Upper lobe of left lung (tissue), 6 donors: ENCODE data around the gene FANCG. TPM values are rescaled to one million over a fixed set of nuclear protein-coding genes. Genes with fewer than 3 reads are reported as not detected.

Experiments used
- ATAC-seq, 2 donors: fragments of 200-7000 bp; cut with Tn5 transposase; one replicate each; pipeline ENCODE4 v1.9.1; 2022; ENCODE audit warnings: mild to moderate bottlenecking in 2 of 2, moderate library complexity in 2 of 2; ENCODE audit not compliant: low FRiP score in 2 of 2
- DNase-seq, 2 donors: peaks; one replicate each; pipeline ENCODE4 v3.0.0-alpha.2; 2019 to 2020
- H3K27ac ChIP-seq, 4 donors: fragments of 200-600 bp; sonication (generic); one replicate each; pipeline ENCODE4 v1.5.1; 2016 to 2019
- H3K27me3 ChIP-seq, 4 donors: fragments of 200-600 bp; sonication (generic); one replicate each; pipeline ENCODE4 v1.5.1; 2017 to 2019
- H3K36me3 ChIP-seq, 4 donors: fragments of 200-600 bp; sonication (generic); one replicate each; pipeline ENCODE4 v1.5.1; 2016 to 2019
- H3K4me1 ChIP-seq, 4 donors: fragments of 200-600 bp; sonication (generic); one replicate each; pipeline ENCODE4 v1.5.1; 2018 to 2019
- H3K4me3 ChIP-seq, 4 donors: fragments of 200-600 bp; sonication (generic); one replicate each; pipeline ENCODE4 v1.5.1; 2017 to 2019; ENCODE audit warnings: mild to moderate bottlenecking in 2 of 4, moderate library complexity in 1 of 4
- H3K9me3 ChIP-seq, 4 donors: fragments of 200-600 bp; sonication (generic); one replicate each; pipeline ENCODE4 v1.5.1; 2018 to 2019
- EP300 ChIP-seq, 4 donors: sonication (generic); formaldehyde crosslinking; IDR thresholded peaks; one replicate each; pipeline ENCODE4 v1.5.1; 2017; ENCODE audit warnings: antibody characterized with exemption in 4 of 4, control low read depth in 2 of 4
- POLR2A ChIP-seq, 4 donors: fragments of 450-650 bp; IDR thresholded peaks; one replicate each; pipeline ENCODE4 v1.5.1; 2016 to 2017; ENCODE audit warnings: antibody characterized with exemption in 4 of 4, mild to moderate bottlenecking in 2 of 4
- POLR2AphosphoS5 ChIP-seq, 2 donors: sonication (generic); formaldehyde crosslinking; IDR thresholded peaks; one replicate each; pipeline ENCODE4 v1.5.1; 2017; ENCODE audit warnings: antibody characterized with exemption in 2 of 2
- WGBS, 2 donors: methylation state at CpG; one replicate each; pipeline ENCODE4 v1.1.5; 2017 to 2018; 5-methylcytosine and 5-hydroxymethylcytosine counted together
- total RNA-seq, 6 donors: library from RNA; depleted of rRNA in 4 of 6; stranded (reverse); fragments of >200 nt in 4 of 6; gene quantifications; one replicate each; pipeline versions ENCODE4 v1.1.0 to v1.2.1, GENCODE V29; 2016 to 2021
- TF ChIP-seq, protein P1 (sequence below), 6 experiments: fragments of 450-650 bp in 4 of 6; fragments of 200-600 bp in 2 of 6; sonication (generic) in 2 of 6; IDR thresholded peaks; one replicate each; pipeline ENCODE4 v1.5.1; 2016 to 2019; ENCODE audit warnings: antibody characterized with exemption in 6 of 6
- donor health status: DM: no; HTN: no; CAD: no; lungs with moderate emphysema.
- donor health status: DM: no; HTN: yes; CAD: no; lungs with severe emphysema.

The FANCG gene
- total RNA-seq, 6 donors from 2014 or later: 4.7 to 61.8 (median 9.1) TPM

- Histone ChIP-seq H3K36me3 (peaks cover 4 to 39% (median 34%) of the 10 kb centered on the region in 4 donors), H3K4me1 (peaks cover 47 to 61% (median 53%) of the 10 kb centered on the region in 4 donors), H3K27me3 (no peaks in the 10 kb centered on the region), H3K27ac (peak overlapping the region; percentile 86 to 94 (median 92)), H3K4me3 (peak overlapping the region in 2 of 4 donors; percentile 77 to 87), H3K9me3 (no peaks in the 10 kb centered on the region)
- 39 to 65% methylated on average over 2 to 3 of the region's 3 CpGs for WGBS, 2 donors
- TF ChIP-seq POLR2AphosphoS5 (IDR thresholded peaks at IDR 0.05) (no peak), EP300 (IDR thresholded peaks at IDR 0.05) (no peak), POLR2A (IDR thresholded peaks at IDR 0.05) (no peak)
- TF ChIP-seq, protein P1, sequence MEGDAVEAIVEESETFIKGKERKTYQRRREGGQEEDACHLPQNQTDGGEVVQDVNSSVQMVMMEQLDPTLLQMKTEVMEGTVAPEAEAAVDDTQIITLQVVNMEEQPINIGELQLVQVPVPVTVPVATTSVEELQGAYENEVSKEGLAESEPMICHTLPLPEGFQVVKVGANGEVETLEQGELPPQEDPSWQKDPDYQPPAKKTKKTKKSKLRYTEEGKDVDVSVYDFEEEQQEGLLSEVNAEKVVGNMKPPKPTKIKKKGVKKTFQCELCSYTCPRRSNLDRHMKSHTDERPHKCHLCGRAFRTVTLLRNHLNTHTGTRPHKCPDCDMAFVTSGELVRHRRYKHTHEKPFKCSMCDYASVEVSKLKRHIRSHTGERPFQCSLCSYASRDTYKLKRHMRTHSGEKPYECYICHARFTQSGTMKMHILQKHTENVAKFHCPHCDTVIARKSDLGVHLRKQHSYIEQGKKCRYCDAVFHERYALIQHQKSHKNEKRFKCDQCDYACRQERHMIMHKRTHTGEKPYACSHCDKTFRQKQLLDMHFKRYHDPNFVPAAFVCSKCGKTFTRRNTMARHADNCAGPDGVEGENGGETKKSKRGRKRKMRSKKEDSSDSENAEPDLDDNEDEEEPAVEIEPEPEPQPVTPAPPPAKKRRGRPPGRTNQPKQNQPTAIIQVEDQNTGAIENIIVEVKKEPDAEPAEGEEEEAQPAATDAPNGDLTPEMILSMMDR (IDR thresholded peaks at IDR 0.05): no peak
- no peak for DNase-seq
- no peak for ATAC-seq
These were observed 30.6 kb upstream of the FANCG start for GRCh38 chr9:35110327-35110761.

DNA sequence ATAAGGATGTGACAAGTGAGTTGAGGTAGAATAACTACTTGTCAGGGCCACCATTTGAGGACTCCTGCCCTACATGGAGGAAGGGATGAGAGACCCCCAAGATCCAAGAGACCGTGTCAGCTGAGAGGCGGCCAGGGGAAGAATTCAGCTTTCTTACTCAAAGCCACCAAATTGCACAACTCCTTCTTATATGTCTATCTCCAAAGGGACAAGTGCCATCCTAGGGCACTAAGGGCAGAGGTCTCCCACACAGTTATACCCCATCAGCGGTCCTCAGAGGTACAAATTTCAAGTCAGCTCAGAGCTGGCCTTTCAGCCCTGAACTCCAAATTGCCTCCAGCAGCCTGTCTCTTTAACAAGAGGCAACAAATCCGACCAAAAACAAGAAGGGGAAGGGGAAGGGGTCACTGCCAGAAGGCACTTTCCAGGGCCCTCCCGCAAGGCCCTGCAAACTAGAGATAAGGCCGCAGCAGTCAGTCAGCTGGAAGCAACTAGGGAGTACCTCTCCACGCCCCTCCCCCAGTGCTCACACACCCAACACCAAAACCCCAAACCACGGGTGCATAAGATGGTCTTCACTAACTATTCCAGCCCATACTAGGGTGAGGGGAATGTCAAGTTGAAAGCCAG is 29.3 kb upstream of the FANCG start:
- WGBS, 2 donors: 62 to 67% methylated on average over 6 to 7 of the region's 8 CpGs
- TF ChIP-seq, protein P1 (IDR thresholded peaks at IDR 0.05): no peak
- TF ChIP-seq POLR2AphosphoS5 (IDR thresholded peaks at IDR 0.05): no peak
- TF ChIP-seq EP300 (IDR thresholded peaks at IDR 0.05): no peak
- TF ChIP-seq POLR2A (IDR thresholded peaks at IDR 0.05): no peak

GRCh38 chr9:35108461-35108860 is 28.7 kb upstream of the FANCG start:
- peaks cover 4 to 52% (median 46%) of the 10 kb centered on the region in 4 donors for H3K36me3 ChIP-seq

More for the DNA sequence above, 29.3 kb upstream of the FANCG start:
- H3K4me1 ChIP-seq: peaks cover 39 to 49% (median 41%) of the 10 kb centered on the region in 4 donors
- no peaks in the 10 kb centered on the region for H3K27me3 ChIP-seq
- H3K4me3 ChIP-seq: no peak overlapping the region
- no peak for ATAC-seq
- H3K36me3 ChIP-seq: peaks cover 4 to 52% (median 45%) of the 10 kb centered on the region in 4 donors
- peak overlapping the region in 1 of 4 donors; percentile 94 for H3K27ac ChIP-seq
- no peak for DNase-seq
- H3K9me3 ChIP-seq: no peaks in the 10 kb centered on the region

GRCh38 chr9:35107297-35108290 is 27.9 kb upstream of the FANCG start:
- no peak for ATAC-seq
- H3K36me3 ChIP-seq: peaks cover 4 to 52% (median 46%) of the 10 kb centered on the region in 4 donors
- no peaks in the 10 kb centered on the region for H3K9me3 ChIP-seq
- no peaks in the 10 kb centered on the region for H3K27me3 ChIP-seq
- H3K27ac ChIP-seq: no peak overlapping the region
- peaks cover 31 to 44% (median 35%) of the 10 kb centered on the region in 4 donors for H3K4me1 ChIP-seq
- H3K4me3 ChIP-seq: no peak overlapping the region
- TF ChIP-seq, protein P1 (IDR thresholded peaks at IDR 0.05): no peak
- no peak for TF ChIP-seq POLR2A (IDR thresholded peaks at IDR 0.05)
- no peak for TF ChIP-seq POLR2AphosphoS5 (IDR thresholded peaks at IDR 0.05)
- TF ChIP-seq EP300 (IDR thresholded peaks at IDR 0.05): no peak
- DNase-seq: peak in 1 of 2 donors; percentile 66
- 89 to 90% methylated on average over 12 to 18 of the region's 18 CpGs for WGBS, 2 donors

More at GRCh38 chr9:35108461-35108860, 28.7 kb upstream of the FANCG start:
- DNase-seq (no peak), ATAC-seq (no peak)
- Histone ChIP-seq H3K27ac (no peak overlapping the region), H3K27me3 (no peaks in the 10 kb centered on the region), H3K4me3 (no peak overlapping the region), H3K4me1 (peaks cover 37 to 49% (median 40%) of the 10 kb centered on the region in 4 donors), H3K9me3 (no peaks in the 10 kb centered on the region)
- TF ChIP-seq POLR2AphosphoS5 (IDR thresholded peaks at IDR 0.05): no peak
- TF ChIP-seq POLR2A (IDR thresholded peaks at IDR 0.05): no peak
- no peak for TF ChIP-seq EP300 (IDR thresholded peaks at IDR 0.05)
- TF ChIP-seq, protein P1 (IDR thresholded peaks at IDR 0.05): no peak
- WGBS, 2 donors: 95 to 100% methylated on average over 6 of the region's 6 CpGs
